ENCODE data around the gene RIPK1. TPM values are rescaled to one million over a fixed set of nuclear protein-coding genes. Genes with fewer than 3 reads are reported as not detected.

The RIPK1 gene
- total and polyA plus RNA-seq, 9 of the 15 experiments (the other 6 are each of a cell fraction or from before 2014, with no cell fraction given): 3.8 to 24.9 (median 17.7) TPM

- peak; percentile 93 for TF ChIP-seq ZBTB1 (CRISPR knock-in tag; IDR thresholded peaks at IDR 0.05; ENCODE audit: borderline replicate concordance, low read depth)
- TF ChIP-seq HDAC2 (IDR thresholded peaks at IDR 0.05): no peak
- 0 out of 2 replicates have a peak, but pooled peaks have one; percentile 77 for TF ChIP-seq PREB (CRISPR knock-in tag; IDR thresholded peaks at IDR 0.05)
- peak; percentile 56 to 95 (median 87) for TF ChIP-seq CTCF (IDR thresholded peaks at IDR 0.05 in 2 of 3, conservative IDR thresholded peaks at IDR 0.05 in 1 of 3; ENCODE audit: insufficient read depth in 2 of 3, low read depth in 1 of 3, low read length in 3 of 3)
- no peak for TF ChIP-seq FOS (IDR thresholded peaks at IDR 0.05; ENCODE audit: extremely low read depth, insufficient read length)
- no peak for TF ChIP-seq CREBBP (IDR thresholded peaks at IDR 0.05; ENCODE audit: low read depth, low read length)
- TF ChIP-seq SIN3B (IDR thresholded peaks at IDR 0.05; ENCODE audit: low read depth): peak; percentile 67
- TF ChIP-seq TCF3 (CRISPR knock-in tag; IDR thresholded peaks at IDR 0.05): peak; percentile 43
- TF ChIP-seq MITF (IDR thresholded peaks at IDR 0.05): 0 out of 2 replicates have a peak, but pooled peaks have one; percentile 52
- no peak for TF ChIP-seq SIRT6 (IDR thresholded peaks at IDR 0.05; ENCODE audit: low read depth, low read length)
- no peak for TF ChIP-seq PBX2 (CRISPR knock-in tag; IDR thresholded peaks at IDR 0.05; ENCODE audit: low read depth)
- no peak for TF ChIP-seq PBX2 (tag; conservative IDR thresholded peaks at IDR 0.05; ENCODE audit: low read depth)
- no peak for TF ChIP-seq NFRKB (IDR thresholded peaks at IDR 0.05; ENCODE audit: low read depth)
- no peak for TF ChIP-seq NFYB (IDR thresholded peaks at IDR 0.05; ENCODE audit: extremely low read depth, insufficient read length)
- no peak for TF ChIP-seq NR3C1 (CRISPR knock-in tag; IDR thresholded peaks at IDR 0.05)
- no peak for TF ChIP-seq XRCC4 (IDR thresholded peaks at IDR 0.05; ENCODE audit: extremely low read depth, insufficient read depth, insufficient read length)
- TF ChIP-seq CBX3 (IDR thresholded peaks at IDR 0.05; ENCODE audit: borderline replicate concordance in 1 of 2, low read length in 2 of 2): no peak
These were observed 89.0 kb downstream of the RIPK1 start, which contains the start of gene TUBB2A (continued) for GRCh38 chr6:3157131-3157933.
